ENCODE data around the gene HSPG2. TPM values are rescaled to one million over a fixed set of nuclear protein-coding genes. Genes with fewer than 3 reads are reported as not detected.

Gene HSPG2
- total and polyA plus RNA-seq, 9 donors = 27.3 to 294 (median 92.6) TPM

GRCh38 chr1:21894034-21894881, 42.9 kb downstream of the HSPG2 start:
- Histone ChIP-seq H3K27ac (no peak overlapping the region), H3K4me3 (no peak overlapping the region), H3K9me3 (no peaks in the 10 kb centered on the region), H3K27me3 (no peaks in the 10 kb centered on the region), H3K36me3 (no peaks in the 10 kb centered on the region), H3K4me1 (ENCODE audit: insufficient read depth) (peaks cover 20% of the 10 kb centered on the region)
- DNase-seq = peak in 1 of 5 donors; percentile 40
- intact Hi-C loops (cut with DNase I) = loop anchor here in 1 of 4 donors (10.0 kb wide), 1 partner anchor 51 kb away; no protein-coding TSS in a partner anchor
- TF ChIP-seq CTCF (IDR thresholded peaks at IDR 0.05) (no peak), POLR2A (IDR thresholded peaks at IDR 0.05) (no peak), EP300 (IDR thresholded peaks at IDR 0.05) (no peak)
- WGBS, 3 donors = 73 to 75% (median 74%) methylated on average over 10 to 11 of the region's 11 CpGs

GRCh38 chr1:21893046-21893805, 43.9 kb downstream of the HSPG2 start:
- Histone ChIP-seq H3K27me3 (no peaks in the 10 kb centered on the region), H3K4me3 (no peak overlapping the region), H3K36me3 (no peaks in the 10 kb centered on the region), H3K4me1 (ENCODE audit: insufficient read depth) (peaks cover 12% of the 10 kb centered on the region), H3K27ac (no peak overlapping the region), H3K9me3 (no peaks in the 10 kb centered on the region)
- DNase-seq = no peak
- 89 to 93% (median 89%) methylated on average over 14 of the region's 14 CpGs for WGBS, 3 donors
- intact Hi-C loops (cut with DNase I) = loop anchor here in 1 of 4 donors (10.0 kb wide), 1 partner anchor 52 kb away; no protein-coding TSS in a partner anchor
- TF ChIP-seq CTCF (IDR thresholded peaks at IDR 0.05) = no peak
- TF ChIP-seq POLR2A (IDR thresholded peaks at IDR 0.05) = no peak
- TF ChIP-seq EP300 (IDR thresholded peaks at IDR 0.05) = no peak

GRCh38 chr1:21891621-21892479, 45.3 kb downstream of the HSPG2 start:
- WGBS, 3 donors = 91 to 96% (median 96%) methylated on average over 13 to 20 of the region's 20 CpGs
- H3K4me1 ChIP-seq (ENCODE audit: insufficient read depth) = peaks cover 5% of the 10 kb centered on the region
- intact Hi-C loops (cut with DNase I) = loop anchor here in 1 of 4 donors (10.0 kb wide), 1 partner anchor 53 kb away; no protein-coding TSS in a partner anchor
- no peaks in the 10 kb centered on the region for H3K9me3 ChIP-seq
- no peaks in the 10 kb centered on the region for H3K27me3 ChIP-seq
- H3K27ac ChIP-seq = no peak overlapping the region
- no peaks in the 10 kb centered on the region for H3K36me3 ChIP-seq
- DNase-seq = no peak
- H3K4me3 ChIP-seq = no peak overlapping the region
- no peak for TF ChIP-seq POLR2A (IDR thresholded peaks at IDR 0.05)
- TF ChIP-seq EP300 (IDR thresholded peaks at IDR 0.05) = no peak
- TF ChIP-seq CTCF (IDR thresholded peaks at IDR 0.05) = no peak

GRCh38 chr1:21891081-21891480, 46.0 kb downstream of the HSPG2 start:
- WGBS, 3 donors = 90 to 92% (median 90%) methylated on average over 6 of the region's 6 CpGs
- intact Hi-C loops (cut with DNase I) = loop anchor here in 1 of 4 donors (10.0 kb wide), 1 partner anchor 54 kb away; no protein-coding TSS in a partner anchor
- no peak overlapping the region for H3K4me3 ChIP-seq
- no peaks in the 10 kb centered on the region for H3K9me3 ChIP-seq
- no peak overlapping the region for H3K27ac ChIP-seq
- H3K4me1 ChIP-seq (ENCODE audit: insufficient read depth) = no peaks in the 10 kb centered on the region
- TF ChIP-seq EP300 (IDR thresholded peaks at IDR 0.05) (no peak), POLR2A (IDR thresholded peaks at IDR 0.05) (no peak), CTCF (IDR thresholded peaks at IDR 0.05) (no peak)
- H3K27me3 ChIP-seq = no peaks in the 10 kb centered on the region
- H3K36me3 ChIP-seq = no peaks in the 10 kb centered on the region
- no peak for DNase-seq

Data from ovary (tissue), 9 donors.